HepG2 (cell line): ENCODE results near the gene CXCR5. TPM values are rescaled to one million over a fixed set of nuclear protein-coding genes. Genes with fewer than 3 reads are reported as not detected.
A peak's percentile ranks its signal among the peaks of the same experiment; 100 is the strongest.

Source experiments
- ATAC-seq: fragments of 200-7000 bp; cut with Tn5 transposase; 3 replicates; pipeline ENCODE4 v1.9.1; 2020; ENCODE audit warnings: mild to moderate bottlenecking, moderate library complexity
- BruUV-seq: library from RNA; stranded (reverse); fragments of 400-500 nt; replicated peaks from 2 replicates; lab custom pipeline; 2021; lab: Mats Ljungman, UMichigan
- CTCF ChIA-PET: fragments of 300-600 bp; formaldehyde crosslinking; extraction: SDS; loops from one replicate; lab custom pipeline; 2021; ENCODE audit warnings: low total read pairs, inconsistent platforms, low intra/inter-chr PET ratio; lab: Yijun Ruan, JAX
- POLR2A ChIA-PET: fragments of 350-600 bp; sonication (Branson Sonifier 250); formaldehyde crosslinking; loops from one replicate; lab custom pipeline; 2020; ENCODE audit warnings: antibody characterized with exemption, inconsistent platforms; lab: Yijun Ruan, JAX
- DNase-seq: peaks from one replicate; pipeline ENCODE4 v3.0.0-alpha.2; 2015; ENCODE audit warnings: low spot score
- FAIRE-seq: peaks from 3 replicates; lab custom pipeline; 2011; peaks lifted over from hg19 to GRCh38; lab: Jason Lieb, UNC
- H2AFZ ChIP-seq: one replicate; pipeline ENCODE4 v1.6.1; 2011; ENCODE audit warnings: low read length, inconsistent platforms
- H3K27ac ChIP-seq: fragments of 300-600 bp; 3 replicates; pipeline ENCODE4 v1.8.0; 2011; ENCODE audit warnings: mixed run types, mild to moderate bottlenecking, mixed read lengths, low read length, inconsistent platforms; ENCODE audit not compliant: insufficient read depth; ENCODE audit errors: extremely low read length
- H3K27me3 ChIP-seq, 2 experiments: fragments of 200-600 bp in 1 of 2; 2 replicates in 1 of 2; 3 replicates in 1 of 2; pipeline versions ENCODE4 v1.6.0 to v1.8.0; 2011; ENCODE audit warnings: low read length in 2 of 2, mild to moderate bottlenecking in 2 of 2, moderate library complexity in 2 of 2, inconsistent platforms in 1 of 2; ENCODE audit not compliant: insufficient read depth in 2 of 2, control insufficient read depth in 1 of 2
- H3K36me3 ChIP-seq, 2 experiments: fragments of 200-600 bp in 1 of 2; replicated peaks in 1 of 2; 2 replicates in 1 of 2; 3 replicates in 1 of 2; pipeline versions ENCODE4 v1.5.1 to v1.8.0; 2011; ENCODE audit warnings: low read length in 2 of 2, inconsistent platforms in 1 of 2; ENCODE audit not compliant: insufficient read depth in 2 of 2, control insufficient read depth in 1 of 2
- H3K4me1 ChIP-seq: 2 replicates; pipeline ENCODE4 v1.5.1; 2012; ENCODE audit warnings: low read length, inconsistent platforms; ENCODE audit not compliant: insufficient read depth
- H3K4me2 ChIP-seq: 2 replicates; pipeline ENCODE4 v1.6.0; 2011; ENCODE audit warnings: low read depth, low read length, inconsistent platforms
- H3K4me3 ChIP-seq, 3 experiments: fragments of 200-600 bp in 1 of 3; sonication (generic), shearing (Covaris generic) in 1 of 3; replicated peaks in 1 of 3; 2 replicates each; pipeline ENCODE4 v1.5.1; 2011 to 2016; ENCODE audit warnings: low read length in 3 of 3, inconsistent platforms in 2 of 3, low read depth in 2 of 3, mild to moderate bottlenecking in 2 of 3, control low read depth in 1 of 3, mixed read lengths in 1 of 3; ENCODE audit not compliant: insufficient read depth in 1 of 3
- H3K79me2 ChIP-seq: one replicate; pipeline ENCODE4 v1.6.1; 2011; ENCODE audit warnings: low read length, inconsistent platforms; ENCODE audit not compliant: insufficient read depth
- H3K9ac ChIP-seq: 2 replicates; pipeline ENCODE4 v1.6.0; 2011; ENCODE audit warnings: mild to moderate bottlenecking, low read depth, low read length, inconsistent platforms; ENCODE audit not compliant: insufficient read depth
- H3K9me3 ChIP-seq: 2 replicates; pipeline ENCODE4 v1.5.1; 2012; ENCODE audit warnings: mild to moderate bottlenecking, low read length
- H4K20me1 ChIP-seq: 2 replicates; pipeline ENCODE4 v1.6.0; 2011; ENCODE audit warnings: inconsistent platforms, mild to moderate bottlenecking, low read length, moderate library complexity; ENCODE audit not compliant: insufficient read depth
- FOXO4 ChIP-seq: sonication (generic); formaldehyde crosslinking; conservative IDR thresholded peaks from 2 replicates; pipeline ENCODE4 v1.8.1; 2023; ENCODE audit warnings: missing genetic modification reagents
- SRSF4 ChIP-seq: fragments of 200-400 bp; formaldehyde crosslinking; IDR thresholded peaks from one replicate; pipeline ENCODE4 v1.6.1; 2018; ENCODE audit warnings: mild to moderate bottlenecking, low read depth, low read length, moderate library complexity; ENCODE audit not compliant: poor library complexity, severe bottlenecking
- TFE3 ChIP-seq: IDR thresholded peaks from 2 replicates; pipeline ENCODE4 v1.6.1; 2016
- ZNF331 ChIP-seq: sonication (generic); formaldehyde crosslinking; IDR thresholded peaks from 2 replicates; pipeline ENCODE4 v1.4.0; 2020; ENCODE audit warnings: missing genetic modification reagents
- ZNF33B ChIP-seq: sonication (generic); formaldehyde crosslinking; IDR thresholded peaks from 2 replicates; pipeline ENCODE4 v1.5.1; 2020; ENCODE audit warnings: mild to moderate bottlenecking, missing genetic modification reagents
- ZNF614 ChIP-seq: IDR thresholded peaks from 2 replicates; pipeline ENCODE4 v1.6.1; 2018; ENCODE audit warnings: missing biosample characterization, missing genetic modification reagents, inconsistent platforms, borderline replicate concordance
- WGBS: methylation state at CpG from one replicate; pipeline ENCODE4 v1.1.6; 2017; ENCODE audit warnings: low lambda C conversion rate; 5-methylcytosine and 5-hydroxymethylcytosine counted together
- in situ Hi-C: cut with HindIII; loops from 2 replicates; pipeline ENCODE4 v1.10.0; 2017; ENCODE audit warnings: low pct_unique_long_range_greater_than_20kb; ENCODE audit not compliant: extremely low pct_ligation_motif_present
- intact Hi-C: fragments of 100-400 bp; cut with micrococcal nuclease; formaldehyde crosslinking; loops from one replicate; pipeline ENCODE4 v1.10.0; 2022; ENCODE audit not compliant: unreplicated experiment
- polyA plus RNA-seq, 8 experiments: library from polyadenylated mRNA; depleted of rRNA in 3 of 8; stranded (reverse) in 7 of 8; unstranded in 1 of 8; fragments of >200 nt; fragmentation: Illumina TruSeq in 4 of 8; extraction: Trizol in 4 of 8; gene quantifications; 2 replicates each; pipeline versions ENCODE4 v1.2.1 to v1.2.3, GENCODE V29; 2011 to 2016; ENCODE audit warnings: low read depth in 4 of 8, missing spikeins in 1 of 8, mixed read lengths in 1 of 8; ENCODE audit not compliant: insufficient read depth in 1 of 8
- total RNA-seq, 5 experiments: library from RNA; depleted of rRNA; stranded (reverse); fragments of >200 nt; fragmentation: Illumina TruSeq; extraction: Trizol; gene quantifications; 2 replicates each; pipeline ENCODE4 v1.2.3, GENCODE V29; 2016; ENCODE audit warnings: low read depth in 1 of 5
- TF ChIP-seq, protein P1 (sequence below): sonication (generic); formaldehyde crosslinking; IDR thresholded peaks from 2 replicates; pipeline ENCODE4 v1.4.0; 2020; ENCODE audit warnings: mild to moderate bottlenecking, missing genetic modification reagents
- TF ChIP-seq, protein P2 (sequence below): sonication (generic); formaldehyde crosslinking; IDR thresholded peaks from 2 replicates; pipeline ENCODE4 v1.4.0; 2020; ENCODE audit warnings: mild to moderate bottlenecking, missing genetic modification reagents
- TF ChIP-seq, protein P3 (sequence below): IDR thresholded peaks from 2 replicates; pipeline ENCODE4 v1.6.1; 2018; ENCODE audit warnings: missing genetic modification reagents, mild to moderate bottlenecking, missing compliant biosample characterization

CXCR5 gene
- total and polyA plus RNA-seq, 2 of the 13 experiments (the other 11 are each of a cell fraction or from before 2014, with no cell fraction given): not detected

DNA sequence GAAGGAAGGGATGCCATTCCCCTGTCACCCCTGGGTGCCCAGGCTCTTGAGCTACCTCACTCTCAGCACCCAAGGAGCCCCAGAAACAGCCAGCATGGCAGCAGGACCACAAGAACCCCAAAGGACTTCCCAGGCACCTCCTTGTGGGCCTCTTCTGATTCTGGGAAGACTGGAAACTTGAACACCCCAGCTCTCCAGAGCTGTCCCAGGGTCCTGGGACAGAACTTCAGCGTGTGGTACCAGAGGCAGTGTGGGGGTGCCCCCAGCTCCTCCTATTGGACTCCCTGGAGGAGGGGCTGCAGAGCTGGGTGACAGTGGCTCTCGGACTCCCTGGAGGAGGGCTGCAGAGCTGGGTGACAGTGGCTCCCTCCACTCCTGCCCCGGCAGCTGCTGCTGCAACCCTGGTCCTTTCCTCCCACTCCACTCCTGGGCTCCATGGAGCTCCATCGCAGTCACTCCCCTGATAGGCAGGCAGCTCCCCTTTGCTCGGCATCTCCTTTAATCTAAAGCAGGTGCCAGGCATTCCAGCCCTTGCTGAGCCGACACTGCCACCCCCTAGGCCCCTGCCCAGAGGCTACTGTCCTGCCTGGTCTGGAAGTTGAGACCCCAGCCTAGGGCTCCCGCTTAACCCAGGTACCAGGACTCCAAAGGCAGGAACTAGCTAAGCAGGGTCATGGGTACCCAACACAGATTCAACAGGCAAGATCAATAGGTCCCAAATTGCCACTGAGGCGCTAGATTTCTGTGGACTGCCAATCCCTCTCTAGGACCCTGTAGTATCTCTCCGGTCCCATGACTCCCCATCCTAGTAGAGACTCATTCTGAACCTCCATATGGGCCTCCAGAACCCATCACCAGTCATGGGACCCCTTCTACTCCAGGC is 39.3 kb downstream of the CXCR5 start:
- Histone ChIP-seq H3K4me1 (peaks cover 83% of the 10 kb centered on the region), H3K4me3 (peak overlapping the region; percentile 87 to 97 (median 90)), H3K27ac (peak overlapping the region; percentile 88), H4K20me1 (no peaks in the 10 kb centered on the region), H3K4me2 (peak overlapping the region; percentile 94), H3K9me3 (no peaks in the 10 kb centered on the region), H3K79me2 (peaks cover 42% of the 10 kb centered on the region), H3K27me3 (no peaks in the 10 kb centered on the region; a peak in 1 of 5 replicates), H2AFZ (no peak overlapping the region), H3K36me3 (no peaks in the 10 kb centered on the region), H3K9ac (peak overlapping the region; percentile 75)
- 38% methylated on average over 6 of the region's 9 CpGs for WGBS
- DNase-seq: no peak
- in situ Hi-C loops (no loop called here), intact Hi-C loops (no loop called here)
- BruUV-seq: no TSS peak
- ATAC-seq: no peak
- no peak for FAIRE-seq
- CTCF ChIA-PET: interaction anchor here (9.8 kb wide), 1 partner anchor 15 kb away, joined by 188 read pairs; no protein-coding TSS in a partner anchor
- TF ChIP-seq ZNF614 (CRISPR knock-in tag): no peak
- TF ChIP-seq TFE3 (CRISPR knock-in tag): no peak
- TF ChIP-seq, protein P1, sequence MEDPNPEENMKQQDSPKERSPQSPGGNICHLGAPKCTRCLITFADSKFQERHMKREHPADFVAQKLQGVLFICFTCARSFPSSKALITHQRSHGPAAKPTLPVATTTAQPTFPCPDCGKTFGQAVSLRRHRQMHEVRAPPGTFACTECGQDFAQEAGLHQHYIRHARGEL (CRISPR knock-in tag): no peak
- 0 out of 2 replicates have a peak, but pooled peaks have one; percentile 57 for TF ChIP-seq FOXO4 (CRISPR knock-in tag)
- TF ChIP-seq, protein P2, sequence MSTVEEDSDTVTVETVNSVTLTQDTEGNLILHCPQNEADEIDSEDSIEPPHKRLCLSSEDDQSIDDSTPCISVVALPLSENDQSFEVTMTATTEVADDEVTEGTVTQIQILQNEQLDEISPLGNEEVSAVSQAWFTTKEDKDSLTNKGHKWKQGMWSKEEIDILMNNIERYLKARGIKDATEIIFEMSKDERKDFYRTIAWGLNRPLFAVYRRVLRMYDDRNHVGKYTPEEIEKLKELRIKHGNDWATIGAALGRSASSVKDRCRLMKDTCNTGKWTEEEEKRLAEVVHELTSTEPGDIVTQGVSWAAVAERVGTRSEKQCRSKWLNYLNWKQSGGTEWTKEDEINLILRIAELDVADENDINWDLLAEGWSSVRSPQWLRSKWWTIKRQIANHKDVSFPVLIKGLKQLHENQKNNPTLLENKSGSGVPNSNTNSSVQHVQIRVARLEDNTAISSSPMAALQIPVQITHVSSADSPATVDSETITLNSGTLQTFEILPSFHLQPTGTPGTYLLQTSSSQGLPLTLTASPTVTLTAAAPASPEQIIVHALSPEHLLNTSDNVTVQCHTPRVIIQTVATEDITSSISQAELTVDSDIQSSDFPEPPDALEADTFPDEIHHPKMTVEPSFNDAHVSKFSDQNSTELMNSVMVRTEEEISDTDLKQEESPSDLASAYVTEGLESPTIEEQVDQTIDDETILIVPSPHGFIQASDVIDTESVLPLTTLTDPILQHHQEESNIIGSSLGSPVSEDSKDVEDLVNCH (CRISPR knock-in tag): no peak
- TF ChIP-seq SRSF4: no peak
- TF ChIP-seq, protein P3, sequence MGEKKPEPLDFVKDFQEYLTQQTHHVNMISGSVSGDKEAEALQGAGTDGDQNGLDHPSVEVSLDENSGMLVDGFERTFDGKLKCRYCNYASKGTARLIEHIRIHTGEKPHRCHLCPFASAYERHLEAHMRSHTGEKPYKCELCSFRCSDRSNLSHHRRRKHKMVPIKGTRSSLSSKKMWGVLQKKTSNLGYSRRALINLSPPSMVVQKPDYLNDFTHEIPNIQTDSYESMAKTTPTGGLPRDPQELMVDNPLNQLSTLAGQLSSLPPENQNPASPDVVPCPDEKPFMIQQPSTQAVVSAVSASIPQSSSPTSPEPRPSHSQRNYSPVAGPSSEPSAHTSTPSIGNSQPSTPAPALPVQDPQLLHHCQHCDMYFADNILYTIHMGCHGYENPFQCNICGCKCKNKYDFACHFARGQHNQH (CRISPR knock-in tag): no peak
- 0 out of 2 replicates have a peak, but pooled peaks have one; percentile 13 for TF ChIP-seq ZNF33B (CRISPR knock-in tag)
- TF ChIP-seq ZNF331 (CRISPR knock-in tag): no peak
- POLR2A ChIA-PET: interaction anchor here (1.0 to 2.9 kb wide), 3 partner anchors 14 to 130 kb away, joined by 3 to 14 read pairs (median 4); partner anchors contain the start of genes RPS25 and TRAPPC4
